GM12872 (cell line): ENCODE results near the gene SYT2.

ENCODE experiments used
- TF ChIP-seq, protein P1 (sequence below): IDR thresholded peaks from 3 replicates; pipeline ENCODE4 v1.5.1; 2011; ENCODE audit warnings: low read depth, mild to moderate bottlenecking, low read length, moderate library complexity; ENCODE audit not compliant: insufficient read depth

SYT2 gene

GRCh38 chr1:202742496-202742895, 32.2 kb upstream of the SYT2 start:
- TF ChIP-seq, protein P1, sequence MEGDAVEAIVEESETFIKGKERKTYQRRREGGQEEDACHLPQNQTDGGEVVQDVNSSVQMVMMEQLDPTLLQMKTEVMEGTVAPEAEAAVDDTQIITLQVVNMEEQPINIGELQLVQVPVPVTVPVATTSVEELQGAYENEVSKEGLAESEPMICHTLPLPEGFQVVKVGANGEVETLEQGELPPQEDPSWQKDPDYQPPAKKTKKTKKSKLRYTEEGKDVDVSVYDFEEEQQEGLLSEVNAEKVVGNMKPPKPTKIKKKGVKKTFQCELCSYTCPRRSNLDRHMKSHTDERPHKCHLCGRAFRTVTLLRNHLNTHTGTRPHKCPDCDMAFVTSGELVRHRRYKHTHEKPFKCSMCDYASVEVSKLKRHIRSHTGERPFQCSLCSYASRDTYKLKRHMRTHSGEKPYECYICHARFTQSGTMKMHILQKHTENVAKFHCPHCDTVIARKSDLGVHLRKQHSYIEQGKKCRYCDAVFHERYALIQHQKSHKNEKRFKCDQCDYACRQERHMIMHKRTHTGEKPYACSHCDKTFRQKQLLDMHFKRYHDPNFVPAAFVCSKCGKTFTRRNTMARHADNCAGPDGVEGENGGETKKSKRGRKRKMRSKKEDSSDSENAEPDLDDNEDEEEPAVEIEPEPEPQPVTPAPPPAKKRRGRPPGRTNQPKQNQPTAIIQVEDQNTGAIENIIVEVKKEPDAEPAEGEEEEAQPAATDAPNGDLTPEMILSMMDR: no peak

- TF ChIP-seq, protein P1: no peak
These were observed 23.0 kb upstream of the SYT2 start for GRCh38 chr1:202733251-202733650.

DNA sequence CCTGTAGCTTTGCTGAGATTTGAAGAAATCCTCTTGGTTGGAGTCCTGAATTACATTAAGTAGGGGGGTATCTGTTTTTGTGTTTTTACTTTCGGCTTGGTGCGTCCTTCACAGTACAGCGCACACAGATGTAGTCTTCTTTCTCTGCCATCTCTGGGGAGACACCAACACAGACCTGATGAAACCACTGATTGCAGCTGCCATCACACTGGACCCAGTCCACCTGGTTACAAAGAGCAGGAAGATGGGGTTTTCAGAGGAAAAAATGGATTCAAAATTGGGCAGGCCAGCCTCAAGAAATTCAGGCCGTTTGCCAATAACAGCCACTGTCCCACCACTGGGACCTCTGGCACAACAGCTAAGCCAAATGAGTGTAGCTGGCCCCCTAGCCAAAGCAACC, 18.7 kb upstream of the SYT2 start:
- TF ChIP-seq, protein P1: no peak

- TF ChIP-seq, protein P1: no peak
These were observed 15.3 kb upstream of the SYT2 start for GRCh38 chr1:202725526-202725925.

- TF ChIP-seq, protein P1: no peak
These were observed 13.5 kb upstream of the SYT2 start for GRCh38 chr1:202723708-202724107.

DNA sequence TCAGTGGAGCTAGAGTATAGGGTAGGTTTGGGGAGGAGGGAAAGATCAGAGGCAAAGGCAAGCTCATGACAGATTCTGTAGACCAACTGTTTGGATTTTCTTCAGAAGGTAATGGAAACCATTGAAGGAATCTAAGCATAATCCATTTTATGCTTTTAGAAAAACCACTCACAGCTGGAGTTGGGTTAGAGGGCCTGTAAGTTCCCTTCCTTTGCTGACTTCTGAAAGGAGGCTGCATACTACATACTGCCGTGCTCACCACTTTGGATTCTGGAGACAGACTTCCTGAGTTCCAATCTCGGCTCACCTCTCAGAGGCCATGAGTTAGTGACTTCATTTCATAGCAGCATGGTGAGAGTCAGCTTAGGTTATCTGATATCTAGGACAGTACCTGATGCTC, 6.4 kb upstream of the SYT2 start:
- TF ChIP-seq, protein P1: no peak

- TF ChIP-seq, protein P1: no peak
These were observed 2.9 kb upstream of the SYT2 start for GRCh38 chr1:202713110-202713509.

DNA sequence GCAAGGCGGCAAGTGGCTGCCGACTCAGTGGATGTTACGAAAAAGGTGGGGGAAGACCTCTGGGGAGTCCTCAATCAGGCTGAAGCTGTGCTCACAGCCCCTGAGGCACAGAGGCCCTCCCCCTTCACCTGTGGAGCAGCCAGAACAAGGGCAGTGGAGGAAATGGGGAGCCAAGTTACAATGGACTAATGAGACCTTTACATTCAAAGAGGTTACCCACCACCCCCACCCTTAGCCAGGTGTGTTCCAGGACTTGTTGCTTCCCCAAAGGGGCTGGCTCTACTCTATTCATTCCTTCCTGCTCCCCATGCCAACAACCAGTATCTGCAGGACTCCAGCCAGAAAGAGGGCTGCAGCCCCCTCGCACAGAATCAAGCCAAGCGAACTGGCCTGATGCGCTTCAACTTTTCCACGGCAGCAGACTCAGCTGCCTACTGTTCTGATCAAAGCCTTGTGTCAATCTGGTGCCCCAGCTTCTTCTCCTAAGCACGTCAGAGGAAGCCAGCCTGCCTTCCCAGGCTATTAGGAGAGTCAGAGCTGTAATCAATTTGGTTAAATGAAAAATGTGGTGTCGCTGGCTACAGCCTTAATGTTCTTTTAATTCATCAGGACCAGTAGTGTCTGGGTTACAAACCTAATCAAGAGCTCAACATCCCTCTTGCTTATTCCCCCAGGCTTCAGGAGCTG, 1.8 kb upstream of the SYT2 start:
- TF ChIP-seq, protein P1: no peak
